Measurements from ENCODE around the gene NELFA.

DNA sequence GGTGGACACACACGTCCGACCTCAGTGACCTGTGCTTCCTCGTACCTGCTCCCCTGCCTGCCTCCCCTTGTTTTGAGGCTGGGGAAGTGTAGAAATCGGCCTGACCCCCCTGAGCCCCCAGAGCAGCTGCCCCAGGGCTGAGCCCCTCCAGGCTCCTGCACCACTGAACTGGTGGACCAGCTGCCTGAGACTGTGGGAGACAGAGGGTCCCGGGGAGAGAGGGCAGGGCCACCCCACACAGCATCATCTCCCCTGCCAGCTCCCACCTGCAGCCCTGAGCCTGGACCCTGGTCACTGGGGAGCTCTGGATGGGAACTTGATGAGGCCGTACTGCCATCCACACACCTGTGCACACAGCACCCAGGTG, 35.3 kb upstream of the NELFA start:
- TF ChIP-seq, protein P1, sequence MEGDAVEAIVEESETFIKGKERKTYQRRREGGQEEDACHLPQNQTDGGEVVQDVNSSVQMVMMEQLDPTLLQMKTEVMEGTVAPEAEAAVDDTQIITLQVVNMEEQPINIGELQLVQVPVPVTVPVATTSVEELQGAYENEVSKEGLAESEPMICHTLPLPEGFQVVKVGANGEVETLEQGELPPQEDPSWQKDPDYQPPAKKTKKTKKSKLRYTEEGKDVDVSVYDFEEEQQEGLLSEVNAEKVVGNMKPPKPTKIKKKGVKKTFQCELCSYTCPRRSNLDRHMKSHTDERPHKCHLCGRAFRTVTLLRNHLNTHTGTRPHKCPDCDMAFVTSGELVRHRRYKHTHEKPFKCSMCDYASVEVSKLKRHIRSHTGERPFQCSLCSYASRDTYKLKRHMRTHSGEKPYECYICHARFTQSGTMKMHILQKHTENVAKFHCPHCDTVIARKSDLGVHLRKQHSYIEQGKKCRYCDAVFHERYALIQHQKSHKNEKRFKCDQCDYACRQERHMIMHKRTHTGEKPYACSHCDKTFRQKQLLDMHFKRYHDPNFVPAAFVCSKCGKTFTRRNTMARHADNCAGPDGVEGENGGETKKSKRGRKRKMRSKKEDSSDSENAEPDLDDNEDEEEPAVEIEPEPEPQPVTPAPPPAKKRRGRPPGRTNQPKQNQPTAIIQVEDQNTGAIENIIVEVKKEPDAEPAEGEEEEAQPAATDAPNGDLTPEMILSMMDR (IDR thresholded peaks at IDR 0.05), result no peak
- TF ChIP-seq POLR2A (IDR thresholded peaks at IDR 0.05), result no peak
